ENCODE results near the gene FEN1.

The FEN1 gene

GRCh38 chr11:61805146-61805545, 12.4 kb downstream of the FEN1 start:
- Histone ChIP-seq H3K27ac (ENCODE audit: low read depth in 2 of 2, low read length in 2 of 2) (no peak overlapping the region), H3K4me1 (ENCODE audit: control insufficient read depth in 2 of 2, insufficient read depth in 2 of 2, low read length in 2 of 2) (no peaks in the 10 kb centered on the region), H3K36me3 (ENCODE audit: control insufficient read depth in 2 of 2, insufficient read depth in 2 of 2, low read length in 2 of 2) (peaks cover 0 to 11% of the 10 kb centered on the region in 2 donors), H3K9ac (ENCODE audit: low read depth in 1 of 2, low read length in 2 of 2) (no peak overlapping the region), H3K4me3 (ENCODE audit: low read length in 2 of 2) (no peak overlapping the region), H3K9me3 (ENCODE audit: control insufficient read depth in 2 of 2, low read length in 2 of 2) (no peaks in the 10 kb centered on the region), H3K27me3 (ENCODE audit: control insufficient read depth in 2 of 2, insufficient read depth in 2 of 2, low read length in 2 of 2) (no peaks in the 10 kb centered on the region)

GRCh38 chr11:61806785-61807184, 14.1 kb downstream of the FEN1 start:
- no peak overlapping the region for H3K9ac ChIP-seq (ENCODE audit: low read depth in 1 of 2, low read length in 2 of 2)
- no peak overlapping the region for H3K4me3 ChIP-seq (ENCODE audit: low read length in 2 of 2)
- H3K4me1 ChIP-seq (ENCODE audit: control insufficient read depth in 2 of 2, insufficient read depth in 2 of 2, low read length in 2 of 2), result no peaks in the 10 kb centered on the region
- H3K36me3 ChIP-seq (ENCODE audit: control insufficient read depth in 2 of 2, insufficient read depth in 2 of 2, low read length in 2 of 2), result peaks cover 0 to 11% of the 10 kb centered on the region in 2 donors
- no peak overlapping the region for H3K27ac ChIP-seq (ENCODE audit: low read depth in 2 of 2, low read length in 2 of 2)
- H3K27me3 ChIP-seq (ENCODE audit: control insufficient read depth in 2 of 2, insufficient read depth in 2 of 2, low read length in 2 of 2), result no peaks in the 10 kb centered on the region
- H3K9me3 ChIP-seq (ENCODE audit: control insufficient read depth in 2 of 2, low read length in 2 of 2), result no peaks in the 10 kb centered on the region

GRCh38 chr11:61810671-61811175, 18.0 kb downstream of the FEN1 start:
- Histone ChIP-seq H3K9me3 (ENCODE audit: control insufficient read depth in 2 of 2, low read length in 2 of 2) (no peaks in the 10 kb centered on the region), H3K27me3 (ENCODE audit: control insufficient read depth in 2 of 2, insufficient read depth in 2 of 2, low read length in 2 of 2) (no peaks in the 10 kb centered on the region), H3K36me3 (ENCODE audit: control insufficient read depth in 2 of 2, insufficient read depth in 2 of 2, low read length in 2 of 2) (peaks cover 0 to 3% of the 10 kb centered on the region in 2 donors), H3K27ac (ENCODE audit: low read depth in 2 of 2, low read length in 2 of 2) (no peak overlapping the region), H3K9ac (ENCODE audit: low read depth in 1 of 2, low read length in 2 of 2) (no peak overlapping the region), H3K4me1 (ENCODE audit: control insufficient read depth in 2 of 2, insufficient read depth in 2 of 2, low read length in 2 of 2) (peaks cover 6 to 13% of the 10 kb centered on the region in 2 donors), H3K4me3 (ENCODE audit: low read length in 2 of 2) (no peak overlapping the region)

- peaks cover 13 to 15% of the 10 kb centered on the region in 2 donors for H3K4me1 ChIP-seq (ENCODE audit: control insufficient read depth in 2 of 2, insufficient read depth in 2 of 2, low read length in 2 of 2)
- peaks cover 0 to 7% of the 10 kb centered on the region in 2 donors for H3K27me3 ChIP-seq (ENCODE audit: control insufficient read depth in 2 of 2, insufficient read depth in 2 of 2, low read length in 2 of 2)
- no peak overlapping the region for H3K4me3 ChIP-seq (ENCODE audit: low read length in 2 of 2)
- H3K27ac ChIP-seq (ENCODE audit: low read depth in 2 of 2, low read length in 2 of 2), result no peak overlapping the region
- no peaks in the 10 kb centered on the region for H3K9me3 ChIP-seq (ENCODE audit: control insufficient read depth in 2 of 2, low read length in 2 of 2)
- H3K36me3 ChIP-seq (ENCODE audit: control insufficient read depth in 2 of 2, insufficient read depth in 2 of 2, low read length in 2 of 2), result no peaks in the 10 kb centered on the region
- no peak overlapping the region for H3K9ac ChIP-seq (ENCODE audit: low read depth in 1 of 2, low read length in 2 of 2)
These were observed 19.1 kb downstream of the FEN1 start for GRCh38 chr11:61811831-61812230.

GRCh38 chr11:61812736-61813411, 20.2 kb downstream of the FEN1 start:
- no peaks in the 10 kb centered on the region for H3K36me3 ChIP-seq (ENCODE audit: control insufficient read depth in 2 of 2, insufficient read depth in 2 of 2, low read length in 2 of 2)
- no peak overlapping the region for H3K9ac ChIP-seq (ENCODE audit: low read depth in 1 of 2, low read length in 2 of 2)
- H3K9me3 ChIP-seq (ENCODE audit: control insufficient read depth in 2 of 2, low read length in 2 of 2), result no peaks in the 10 kb centered on the region
- peaks cover 4 to 10% of the 10 kb centered on the region in 2 donors for H3K27me3 ChIP-seq (ENCODE audit: control insufficient read depth in 2 of 2, insufficient read depth in 2 of 2, low read length in 2 of 2)
- H3K4me1 ChIP-seq (ENCODE audit: control insufficient read depth in 2 of 2, insufficient read depth in 2 of 2, low read length in 2 of 2), result peaks cover 13 to 15% of the 10 kb centered on the region in 2 donors
- H3K4me3 ChIP-seq (ENCODE audit: low read length in 2 of 2), result no peak overlapping the region
- H3K27ac ChIP-seq (ENCODE audit: low read depth in 2 of 2, low read length in 2 of 2), result no peak overlapping the region

- Histone ChIP-seq H3K27me3 (ENCODE audit: control insufficient read depth in 2 of 2, insufficient read depth in 2 of 2, low read length in 2 of 2) (peaks cover 9 to 12% of the 10 kb centered on the region in 2 donors), H3K4me1 (ENCODE audit: control insufficient read depth in 2 of 2, insufficient read depth in 2 of 2, low read length in 2 of 2) (peaks cover 13 to 15% of the 10 kb centered on the region in 2 donors), H3K27ac (ENCODE audit: low read depth in 2 of 2, low read length in 2 of 2) (peak overlapping the region; percentile 27 to 90), H3K36me3 (ENCODE audit: control insufficient read depth in 2 of 2, insufficient read depth in 2 of 2, low read length in 2 of 2) (no peaks in the 10 kb centered on the region), H3K4me3 (ENCODE audit: low read length in 2 of 2) (peak overlapping the region; percentile 61 to 83), H3K9ac (ENCODE audit: low read depth in 1 of 2, low read length in 2 of 2) (peak overlapping the region; percentile 14 to 74), H3K9me3 (ENCODE audit: control insufficient read depth in 2 of 2, low read length in 2 of 2) (no peaks in the 10 kb centered on the region)
These were observed 21.7 kb downstream of the FEN1 start for GRCh38 chr11:61814247-61814957.

- Histone ChIP-seq H3K4me3 (ENCODE audit: low read length in 2 of 2) (peak overlapping the region; percentile 61 to 83), H3K27ac (ENCODE audit: low read depth in 2 of 2, low read length in 2 of 2) (peak overlapping the region; percentile 82 to 90), H3K9ac (ENCODE audit: low read depth in 1 of 2, low read length in 2 of 2) (peak overlapping the region; percentile 70 to 74), H3K36me3 (ENCODE audit: control insufficient read depth in 2 of 2, insufficient read depth in 2 of 2, low read length in 2 of 2) (no peaks in the 10 kb centered on the region), H3K4me1 (ENCODE audit: control insufficient read depth in 2 of 2, insufficient read depth in 2 of 2, low read length in 2 of 2) (peaks cover 13 to 15% of the 10 kb centered on the region in 2 donors), H3K9me3 (ENCODE audit: control insufficient read depth in 2 of 2, low read length in 2 of 2) (no peaks in the 10 kb centered on the region), H3K27me3 (ENCODE audit: control insufficient read depth in 2 of 2, insufficient read depth in 2 of 2, low read length in 2 of 2) (peaks cover 9 to 12% of the 10 kb centered on the region in 2 donors)
These were observed 22.5 kb downstream of the FEN1 start for GRCh38 chr11:61814958-61815789.

GRCh38 chr11:61815790-61816735, 23.4 kb downstream of the FEN1 start:
- H3K4me1 ChIP-seq (ENCODE audit: control insufficient read depth in 2 of 2, insufficient read depth in 2 of 2, low read length in 2 of 2), result peaks cover 13 to 15% of the 10 kb centered on the region in 2 donors
- peaks cover 9 to 12% of the 10 kb centered on the region in 2 donors for H3K27me3 ChIP-seq (ENCODE audit: control insufficient read depth in 2 of 2, insufficient read depth in 2 of 2, low read length in 2 of 2)
- no peaks in the 10 kb centered on the region for H3K36me3 ChIP-seq (ENCODE audit: control insufficient read depth in 2 of 2, insufficient read depth in 2 of 2, low read length in 2 of 2)
- H3K4me3 ChIP-seq (ENCODE audit: low read length in 2 of 2), result peak overlapping the region; percentile 61 to 83
- H3K27ac ChIP-seq (ENCODE audit: low read depth in 2 of 2, low read length in 2 of 2), result peak overlapping the region; percentile 82 to 90
- H3K9me3 ChIP-seq (ENCODE audit: control insufficient read depth in 2 of 2, low read length in 2 of 2), result no peaks in the 10 kb centered on the region
- peak overlapping the region; percentile 70 to 74 for H3K9ac ChIP-seq (ENCODE audit: low read depth in 1 of 2, low read length in 2 of 2)

Measured in mucosa of rectum (tissue), 2 donors.